SK-N-SH treated with all-trans-retinoic acid at 6 μM for 48 hours (cell line): ENCODE measurements around the gene LYRM4.

ENCODE experiments used
- ATAC-seq: fragments of 200-7000 bp; cut with Tn5 transposase; 3 replicates; pipeline ENCODE4 v1.9.1; 2020; ENCODE audit warnings: mild to moderate bottlenecking, moderate library complexity
- ARNTL ChIP-seq: fragments of 450-650 bp; formaldehyde crosslinking; IDR thresholded peaks from 2 replicates; pipeline ENCODE4 v1.5.0; 2020; ENCODE audit warnings: low read depth, mild to moderate bottlenecking, moderate library complexity, borderline replicate concordance
- BACH2 ChIP-seq: fragments of 250-450 bp; sonication (Bioruptor Pico); IDR thresholded peaks from 2 replicates; pipeline ENCODE4 v1.9.0; 2021; ENCODE audit warnings: mild to moderate bottlenecking, borderline replicate concordance
- CSDC2 ChIP-seq: fragments of 250-450 bp; sonication (Bioruptor Pico); IDR thresholded peaks from 2 replicates; pipeline ENCODE4 v1.5.0; 2020; ENCODE audit warnings: mild to moderate bottlenecking, moderate library complexity
- ESRRG ChIP-seq: fragments of 250-450 bp; sonication (Bioruptor Pico); IDR thresholded peaks from 2 replicates; pipeline ENCODE4 v1.6.1; 2021; ENCODE audit warnings: mild to moderate bottlenecking
- GLIS3 ChIP-seq: fragments of 250-450 bp; sonication (Bioruptor Pico); IDR thresholded peaks from 2 replicates; pipeline ENCODE4 v1.5.0; 2020; ENCODE audit warnings: mild to moderate bottlenecking, moderate library complexity
- ISL1 ChIP-seq: fragments of 250-450 bp; sonication (Bioruptor Pico); IDR thresholded peaks from 2 replicates; pipeline ENCODE4 v2.1.2; 2022; ENCODE audit warnings: mild to moderate bottlenecking, moderate library complexity
- OSR1 ChIP-seq: fragments of 250-450 bp; sonication (Bioruptor Pico); IDR thresholded peaks from 2 replicates; pipeline ENCODE4 v1.8.0; 2022; ENCODE audit warnings: moderate library complexity, mild to moderate bottlenecking, inconsistent platforms
- PPARA ChIP-seq: fragments of 250-450 bp; sonication (Bioruptor Pico); IDR thresholded peaks from 2 replicates; pipeline ENCODE4 v1.5.0; 2020; ENCODE audit warnings: mild to moderate bottlenecking, borderline replicate concordance
- RARB ChIP-seq: fragments of 250-450 bp; sonication (Bioruptor Pico); IDR thresholded peaks from 2 replicates; pipeline ENCODE4 v1.8.0; 2021; ENCODE audit warnings: mild to moderate bottlenecking, moderate library complexity
- TCF4 ChIP-seq: fragments of 250-450 bp; sonication (Bioruptor Pico); IDR thresholded peaks from 2 replicates; pipeline ENCODE4 v1.8.0; 2021; ENCODE audit warnings: mild to moderate bottlenecking, moderate library complexity, borderline replicate concordance
- TOX ChIP-seq: fragments of 250-450 bp; sonication (Bioruptor Pico); IDR thresholded peaks from 2 replicates; pipeline ENCODE4 v1.8.0; 2021; ENCODE audit warnings: mild to moderate bottlenecking, moderate library complexity, borderline replicate concordance
- TSHZ2 ChIP-seq: fragments of 250-450 bp; sonication (Bioruptor Pico); IDR thresholded peaks from 2 replicates; pipeline ENCODE4 v1.5.0; 2020; ENCODE audit warnings: mild to moderate bottlenecking, moderate library complexity
- ZC3H10 ChIP-seq: fragments of 250-450 bp; sonication (Bioruptor Pico); IDR thresholded peaks from 2 replicates; pipeline ENCODE4 v1.5.1; 2021; ENCODE audit warnings: mild to moderate bottlenecking, moderate library complexity
- ZFP3 ChIP-seq: fragments of 250-450 bp; sonication (Bioruptor Pico); IDR thresholded peaks from 2 replicates; pipeline ENCODE4 v1.5.0; 2020; ENCODE audit warnings: mild to moderate bottlenecking, moderate library complexity
- ZFP30 ChIP-seq: fragments of 450-650 bp; formaldehyde crosslinking; IDR thresholded peaks from 2 replicates; pipeline ENCODE4 v1.5.0; 2022; ENCODE audit warnings: mild to moderate bottlenecking, moderate library complexity
- ZNF565 ChIP-seq: fragments of 450-650 bp; formaldehyde crosslinking; conservative IDR thresholded peaks from 2 replicates; pipeline ENCODE4 v1.5.0; 2020; ENCODE audit warnings: low read depth, mild to moderate bottlenecking, moderate library complexity
- ZNF70 ChIP-seq: fragments of 450-650 bp; formaldehyde crosslinking; IDR thresholded peaks from 2 replicates; pipeline ENCODE4 v1.5.0; 2020; ENCODE audit warnings: mild to moderate bottlenecking, moderate library complexity
- ZNF8 ChIP-seq: fragments of 450-650 bp; formaldehyde crosslinking; IDR thresholded peaks from 2 replicates; pipeline ENCODE4 v1.5.0; 2020; ENCODE audit warnings: mild to moderate bottlenecking, moderate library complexity
- TF ChIP-seq, protein P1 (sequence below): fragments of 250-450 bp; sonication (Bioruptor Pico); IDR thresholded peaks from 2 replicates; pipeline ENCODE4 v1.8.0; 2021; ENCODE audit warnings: low read depth, mild to moderate bottlenecking, moderate library complexity, borderline replicate concordance
- TF ChIP-seq, protein P2 (sequence below): fragments of 250-450 bp; sonication (Bioruptor Pico); IDR thresholded peaks from 2 replicates; pipeline ENCODE4 v1.8.0; 2020; ENCODE audit warnings: mild to moderate bottlenecking, moderate library complexity, borderline replicate concordance

The LYRM4 gene

GRCh38 chr6:5108068-5108467 is 152.7 kb downstream of the LYRM4 start:
- TF ChIP-seq, protein P1, sequence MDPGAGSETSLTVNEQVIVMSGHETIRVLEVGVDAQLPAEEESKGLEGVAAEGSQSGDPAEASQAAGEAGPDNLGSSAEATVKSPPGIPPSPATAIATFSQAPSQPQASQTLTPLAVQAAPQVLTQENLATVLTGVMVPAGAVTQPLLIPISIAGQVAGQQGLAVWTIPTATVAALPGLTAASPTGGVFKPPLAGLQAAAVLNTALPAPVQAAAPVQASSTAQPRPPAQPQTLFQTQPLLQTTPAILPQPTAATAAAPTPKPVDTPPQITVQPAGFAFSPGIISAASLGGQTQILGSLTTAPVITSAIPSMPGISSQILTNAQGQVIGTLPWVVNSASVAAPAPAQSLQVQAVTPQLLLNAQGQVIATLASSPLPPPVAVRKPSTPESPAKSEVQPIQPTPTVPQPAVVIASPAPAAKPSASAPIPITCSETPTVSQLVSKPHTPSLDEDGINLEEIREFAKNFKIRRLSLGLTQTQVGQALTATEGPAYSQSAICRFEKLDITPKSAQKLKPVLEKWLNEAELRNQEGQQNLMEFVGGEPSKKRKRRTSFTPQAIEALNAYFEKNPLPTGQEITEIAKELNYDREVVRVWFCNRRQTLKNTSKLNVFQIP (CRISPR knock-in tag), result no peak
- TF ChIP-seq PPARA (no peak), CSDC2 (CRISPR knock-in tag) (no peak), GLIS3 (CRISPR knock-in tag) (no peak), OSR1 (no peak), ZFP30 (CRISPR knock-in tag) (no peak), ZFP3 (CRISPR knock-in tag) (no peak), TOX (CRISPR knock-in tag) (no peak), ESRRG (CRISPR knock-in tag) (no peak)
- TF ChIP-seq, protein P2, sequence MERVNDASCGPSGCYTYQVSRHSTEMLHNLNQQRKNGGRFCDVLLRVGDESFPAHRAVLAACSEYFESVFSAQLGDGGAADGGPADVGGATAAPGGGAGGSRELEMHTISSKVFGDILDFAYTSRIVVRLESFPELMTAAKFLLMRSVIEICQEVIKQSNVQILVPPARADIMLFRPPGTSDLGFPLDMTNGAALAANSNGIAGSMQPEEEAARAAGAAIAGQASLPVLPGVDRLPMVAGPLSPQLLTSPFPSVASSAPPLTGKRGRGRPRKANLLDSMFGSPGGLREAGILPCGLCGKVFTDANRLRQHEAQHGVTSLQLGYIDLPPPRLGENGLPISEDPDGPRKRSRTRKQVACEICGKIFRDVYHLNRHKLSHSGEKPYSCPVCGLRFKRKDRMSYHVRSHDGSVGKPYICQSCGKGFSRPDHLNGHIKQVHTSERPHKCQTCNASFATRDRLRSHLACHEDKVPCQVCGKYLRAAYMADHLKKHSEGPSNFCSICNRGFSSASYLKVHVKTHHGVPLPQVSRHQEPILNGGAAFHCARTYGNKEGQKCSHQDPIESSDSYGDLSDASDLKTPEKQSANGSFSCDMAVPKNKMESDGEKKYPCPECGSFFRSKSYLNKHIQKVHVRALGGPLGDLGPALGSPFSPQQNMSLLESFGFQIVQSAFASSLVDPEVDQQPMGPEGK (CRISPR knock-in tag), result no peak
- ATAC-seq, result no peak

DNA sequence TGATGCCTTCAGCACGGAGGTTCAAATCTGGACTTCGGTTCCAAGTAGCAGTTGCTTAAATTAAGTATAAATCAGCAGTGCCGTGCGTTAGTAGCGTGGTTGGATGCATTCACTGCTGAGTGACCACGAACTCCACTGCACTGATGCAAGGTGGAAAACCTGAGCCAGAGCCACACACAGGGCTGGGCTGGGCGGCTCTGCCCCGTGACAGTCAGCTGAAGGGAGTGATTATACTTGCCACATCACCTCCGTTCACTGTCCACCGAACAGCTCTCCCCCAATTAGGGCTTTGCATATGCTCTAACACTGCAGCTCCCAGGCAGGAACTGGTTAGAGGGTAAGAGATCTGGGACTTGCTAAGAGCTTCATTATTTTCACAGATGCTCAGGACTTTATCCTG is 153.4 kb downstream of the LYRM4 start:
- TF ChIP-seq TCF4 (CRISPR knock-in tag), result no peak
- no peak for TF ChIP-seq ZC3H10 (CRISPR knock-in tag)
- TF ChIP-seq, protein P1 (CRISPR knock-in tag), result no peak
- no peak for TF ChIP-seq PPARA
- TF ChIP-seq ZNF8 (CRISPR knock-in tag), result no peak
- TF ChIP-seq TOX (CRISPR knock-in tag), result no peak
- TF ChIP-seq ZFP3 (CRISPR knock-in tag), result no peak
- TF ChIP-seq BACH2 (CRISPR knock-in tag), result no peak
- TF ChIP-seq ESRRG (CRISPR knock-in tag), result no peak
- TF ChIP-seq ZNF70 (CRISPR knock-in tag), result no peak
- no peak for TF ChIP-seq GLIS3 (CRISPR knock-in tag)
- TF ChIP-seq OSR1, result no peak
- TF ChIP-seq, protein P2 (CRISPR knock-in tag), result no peak
- no peak for TF ChIP-seq ARNTL (CRISPR knock-in tag)
- no peak for TF ChIP-seq ZFP30 (CRISPR knock-in tag)
- no peak for TF ChIP-seq TSHZ2
- no peak for TF ChIP-seq RARB (CRISPR knock-in tag)
- TF ChIP-seq ISL1, result no peak
- no peak for TF ChIP-seq CSDC2 (CRISPR knock-in tag)
- no peak for TF ChIP-seq ZNF565 (CRISPR knock-in tag)
- no peak for ATAC-seq

DNA sequence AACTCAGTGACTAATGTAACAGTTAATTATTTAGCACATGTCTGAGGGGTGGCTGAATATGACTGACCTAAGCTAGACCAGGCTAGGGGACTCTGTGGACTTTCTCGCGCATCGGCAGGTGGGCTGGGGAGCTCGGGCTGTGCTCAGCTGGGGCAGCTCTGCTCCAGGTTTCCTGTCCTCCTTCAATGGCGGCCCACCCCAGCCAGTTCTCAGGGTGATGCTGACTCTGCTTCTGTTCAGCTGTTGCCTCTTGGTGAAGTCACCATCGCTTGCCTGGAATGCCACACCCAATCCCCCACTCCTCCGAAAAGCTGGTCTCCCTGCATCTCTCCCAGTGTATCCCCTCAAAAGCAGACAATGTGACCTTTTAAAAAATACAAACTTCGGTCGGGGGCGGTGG is 155.6 kb downstream of the LYRM4 start:
- no peak for ATAC-seq
- no peak for TF ChIP-seq ZNF565 (CRISPR knock-in tag)
